Activated CD8-positive, alpha-beta memory T cell treated with anti-CD3 and anti-CD28 coated beads for 1 hour (primary cell): ENCODE measurements around the gene COG5.

ENCODE experiments used
- DNase-seq, 2 donors: peaks; one replicate each; pipeline ENCODE4 v3.0.0-alpha.2; 2020; ENCODE audit warnings: low read depth in 1 of 2; ENCODE audit errors: extremely low read depth in 1 of 2

The COG5 gene

GRCh38 chr7:107526672-107527071, 37.0 kb downstream of the COG5 start:
- DNase-seq, result no peak

DNA sequence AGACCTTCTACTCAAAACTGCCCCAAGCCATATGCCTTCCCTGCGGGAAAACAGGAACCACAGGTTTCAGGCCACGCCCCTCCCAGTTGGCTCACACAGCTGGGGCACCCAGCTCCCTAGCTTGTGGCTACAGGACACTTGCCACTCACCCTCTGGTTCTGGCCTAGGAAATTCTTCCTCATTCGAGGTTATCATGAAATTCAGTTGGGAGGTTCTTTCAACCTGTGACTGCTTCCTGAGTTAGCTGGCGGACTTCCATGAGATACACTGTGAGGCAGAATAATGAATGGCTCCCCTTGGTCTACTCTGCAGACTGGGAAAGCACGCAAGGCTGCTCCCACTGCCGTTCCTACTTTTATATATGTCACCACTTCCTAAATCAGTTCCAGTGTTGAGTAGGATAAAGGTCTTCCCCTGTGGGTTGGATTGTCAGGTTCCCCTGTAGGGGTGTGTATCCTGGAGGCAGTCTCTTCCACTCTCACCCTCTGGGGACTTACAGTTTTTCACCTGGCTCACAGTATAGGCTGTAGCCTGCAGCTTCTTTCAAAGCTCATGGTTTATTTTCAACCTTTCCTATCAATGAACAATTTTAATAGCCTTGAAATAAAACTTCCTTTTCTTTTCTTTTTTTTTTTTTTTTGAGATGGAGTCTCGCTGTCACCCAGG, 56.9 kb downstream of the COG5 start:
- no peak for DNase-seq

- no peak for DNase-seq
Measured at GRCh38 chr7:107505997-107506673, 57.6 kb downstream of the COG5 start.

DNA sequence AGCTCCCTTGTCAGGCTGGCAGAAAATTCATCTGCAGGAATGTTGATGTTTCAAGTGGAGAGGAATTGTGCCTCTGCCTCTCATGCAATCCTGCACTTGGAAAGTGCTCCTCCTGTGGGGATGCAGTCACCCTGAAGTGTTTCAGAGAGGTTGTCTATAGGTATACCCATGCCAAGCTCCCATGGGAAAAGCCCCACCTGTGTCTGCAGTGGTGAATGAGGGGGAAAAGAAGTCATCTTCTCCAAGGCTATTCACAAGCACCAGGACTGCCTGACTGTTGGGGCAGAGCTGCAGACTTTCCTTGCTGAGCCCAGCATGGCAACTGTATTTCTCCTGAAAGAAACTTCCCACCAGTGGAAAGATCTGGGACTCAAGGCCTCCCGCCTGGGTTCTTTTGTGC, 58.4 kb downstream of the COG5 start:
- DNase-seq, result no peak

DNA sequence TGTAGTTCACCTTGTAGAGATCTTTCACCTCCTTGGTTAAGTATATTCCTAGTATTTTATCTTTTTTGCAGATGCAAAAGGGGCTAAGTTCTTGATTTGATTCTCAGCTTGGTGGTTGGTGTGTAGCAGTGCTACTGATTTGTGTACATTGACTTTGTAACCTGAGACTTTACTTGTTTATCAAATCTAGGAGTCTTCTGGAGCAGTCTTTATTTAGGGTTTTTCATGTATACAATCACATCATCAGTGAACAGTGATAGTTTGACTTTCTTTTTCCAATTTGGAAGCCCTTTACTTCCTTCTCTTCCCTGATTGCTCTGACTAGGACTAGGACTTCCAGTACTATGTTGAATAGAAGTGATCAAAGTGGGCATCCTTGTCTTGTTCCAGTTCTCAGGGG, 60.0 kb downstream of the COG5 start:
- DNase-seq, result no peak

- no peak for DNase-seq
Measured at GRCh38 chr7:107502797-107503196, 60.9 kb downstream of the COG5 start.

DNA sequence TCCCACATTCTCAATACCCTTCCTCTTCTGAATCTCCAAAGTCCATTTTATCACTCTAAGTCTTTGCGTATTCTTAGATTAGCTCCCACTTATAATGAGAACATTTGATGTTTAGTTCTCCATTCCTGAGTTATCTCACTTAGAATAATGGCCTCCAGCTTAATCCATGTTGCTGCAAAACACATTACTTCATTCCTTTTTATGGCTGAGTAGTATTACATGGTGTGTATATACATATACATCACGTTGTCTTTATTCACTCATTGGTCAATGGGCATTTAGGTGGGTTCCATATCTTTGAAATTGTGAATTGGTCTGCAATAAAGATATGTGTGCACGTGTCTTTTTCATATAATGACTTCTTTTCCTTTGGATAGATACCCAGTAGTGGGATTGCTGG, 61.6 kb downstream of the COG5 start:
- no peak for DNase-seq

GRCh38 chr7:107501593-107501992, 62.1 kb downstream of the COG5 start:
- DNase-seq, result no peak

DNA sequence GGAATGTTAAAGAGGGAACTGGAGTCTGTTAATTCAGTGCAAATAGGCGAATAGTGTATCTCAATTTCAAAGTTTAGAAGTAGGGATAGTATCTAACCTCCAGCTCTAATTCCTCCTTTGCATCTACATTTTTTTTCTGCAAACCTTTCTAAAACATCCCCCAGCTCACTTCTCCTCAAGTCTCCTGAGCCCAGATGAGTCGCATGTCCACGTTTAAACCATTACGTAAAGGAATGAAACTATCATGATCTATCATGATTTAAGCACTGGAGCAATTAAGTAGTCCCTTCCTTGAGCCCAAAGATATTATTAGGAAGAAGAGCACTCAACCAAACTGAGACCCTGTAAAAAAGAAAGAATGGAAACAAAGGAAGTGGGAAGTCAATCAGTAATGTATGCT, 64.0 kb downstream of the COG5 start:
- no peak for DNase-seq

DNA sequence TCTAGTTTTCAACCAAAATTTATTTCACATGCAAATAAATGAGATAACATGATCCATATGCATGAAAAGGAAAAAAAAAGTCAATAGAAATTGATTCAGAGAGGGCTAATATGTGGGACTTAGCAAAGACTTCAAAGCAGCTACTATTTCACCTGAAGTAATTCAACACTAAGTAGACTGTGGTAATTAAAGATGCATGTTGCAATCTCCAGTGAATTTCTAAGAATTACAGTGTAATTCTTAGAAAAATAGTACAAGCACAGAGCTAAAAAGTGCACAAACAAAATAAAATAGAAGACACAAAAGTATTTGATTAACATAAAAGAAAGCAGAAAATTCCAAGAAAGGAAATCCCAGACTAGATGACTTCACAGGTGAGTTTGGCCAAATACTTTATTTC, 68.2 kb downstream of the COG5 start:
- DNase-seq, result no peak

DNA sequence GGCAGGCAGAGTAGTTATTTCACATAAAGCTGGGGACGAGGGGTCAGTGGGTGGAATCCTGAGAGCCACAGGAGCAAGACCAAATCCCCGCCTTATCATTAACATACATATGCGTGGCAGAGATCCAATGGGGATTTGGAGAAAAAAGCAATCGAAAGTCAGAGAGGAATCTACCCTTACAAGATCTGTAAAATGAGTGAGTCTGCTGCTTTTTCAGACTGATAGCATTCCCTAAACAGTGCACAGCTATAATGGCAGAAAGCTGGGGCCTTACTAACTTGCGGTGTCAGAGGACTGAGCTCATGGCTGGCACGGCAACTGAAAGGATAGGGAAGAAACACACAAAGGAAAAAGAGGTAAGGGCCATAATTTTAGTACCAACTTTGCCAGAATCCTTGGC, 68.8 kb downstream of the COG5 start:
- no peak for DNase-seq

GRCh38 chr7:107494315-107494751, 69.4 kb downstream of the COG5 start:
- DNase-seq, result no peak

- no peak for DNase-seq
Measured at GRCh38 chr7:107492875-107493274, 70.8 kb downstream of the COG5 start.

DNA sequence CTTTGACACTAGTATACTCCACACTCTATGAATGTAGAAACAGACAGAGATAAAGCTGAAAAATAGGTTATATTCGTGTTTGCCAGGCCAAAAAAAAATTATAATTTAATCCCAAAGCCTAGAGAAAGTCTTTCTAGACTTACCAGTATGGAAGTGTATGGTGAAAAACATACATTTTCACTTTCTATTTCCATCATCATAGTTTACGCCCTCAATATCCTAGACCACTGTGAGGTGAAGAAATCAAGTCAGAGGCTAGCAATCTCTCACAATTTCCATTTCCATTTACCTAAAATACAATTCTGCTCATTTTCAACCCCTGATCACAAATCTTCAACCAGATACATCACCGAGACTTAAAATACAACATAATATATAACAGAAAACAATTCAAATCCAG, 77.7 kb downstream of the COG5 start:
- no peak for DNase-seq

GRCh38 chr7:107482571-107482970, 81.1 kb downstream of the COG5 start:
- DNase-seq, result no peak

DNA sequence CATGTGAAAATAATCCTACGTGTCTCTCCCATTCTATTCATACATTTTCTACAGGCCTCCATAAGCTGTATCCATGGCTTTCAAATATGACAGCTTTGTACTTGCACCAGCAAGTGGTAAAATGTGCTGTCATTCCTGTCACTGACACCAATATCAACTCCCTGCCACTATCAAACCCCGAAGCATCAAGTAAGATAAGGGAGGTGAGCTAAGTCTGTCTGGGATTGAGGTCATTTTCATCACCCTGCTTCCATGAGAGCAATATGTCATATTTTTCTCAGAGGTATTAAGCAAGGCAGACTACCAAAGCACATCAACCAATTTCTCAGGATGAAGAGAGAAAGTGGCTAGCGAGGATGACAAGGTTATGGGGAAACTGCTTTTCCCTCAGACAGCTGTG, 82.8 kb downstream of the COG5 start:
- DNase-seq, result no peak

- DNase-seq, result no peak
Measured at GRCh38 chr7:107479303-107479702, 84.4 kb downstream of the COG5 start.

DNA sequence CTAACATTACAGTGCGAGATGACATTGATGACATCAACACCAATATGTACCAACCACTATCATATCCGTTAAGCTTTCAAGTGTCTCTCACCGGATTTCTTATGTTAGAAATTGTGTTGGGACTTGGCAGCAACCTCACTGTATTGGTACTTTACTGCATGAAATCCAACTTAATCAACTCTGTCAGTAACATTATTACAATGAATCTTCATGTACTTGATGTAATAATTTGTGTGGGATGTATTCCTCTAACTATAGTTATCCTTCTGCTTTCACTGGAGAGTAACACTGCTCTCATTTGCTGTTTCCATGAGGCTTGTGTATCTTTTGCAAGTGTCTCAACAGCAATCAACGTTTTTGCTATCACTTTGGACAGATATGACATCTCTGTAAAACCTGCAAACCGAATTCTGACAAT, 89.6 kb downstream of the COG5 start:
- DNase-seq, result no peak

DNA sequence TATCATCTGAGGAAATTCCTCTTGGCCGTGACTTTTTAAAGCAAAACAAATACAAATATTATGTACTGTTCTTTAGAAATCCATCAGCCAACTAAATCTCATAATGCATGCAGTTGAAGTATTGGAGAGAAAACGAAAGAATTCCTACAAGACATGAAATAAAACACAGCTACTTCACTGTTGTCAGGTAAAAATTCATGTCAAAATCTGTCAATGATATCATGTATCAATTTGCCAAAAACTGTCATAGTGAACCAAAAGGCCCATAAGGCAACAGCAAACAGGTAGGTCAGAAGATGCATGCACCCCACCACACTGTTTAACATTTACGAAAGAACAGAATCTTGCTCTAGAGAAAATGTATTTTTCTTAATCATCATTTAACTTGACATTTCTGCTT, 91.6 kb downstream of the COG5 start:
- no peak for DNase-seq

DNA sequence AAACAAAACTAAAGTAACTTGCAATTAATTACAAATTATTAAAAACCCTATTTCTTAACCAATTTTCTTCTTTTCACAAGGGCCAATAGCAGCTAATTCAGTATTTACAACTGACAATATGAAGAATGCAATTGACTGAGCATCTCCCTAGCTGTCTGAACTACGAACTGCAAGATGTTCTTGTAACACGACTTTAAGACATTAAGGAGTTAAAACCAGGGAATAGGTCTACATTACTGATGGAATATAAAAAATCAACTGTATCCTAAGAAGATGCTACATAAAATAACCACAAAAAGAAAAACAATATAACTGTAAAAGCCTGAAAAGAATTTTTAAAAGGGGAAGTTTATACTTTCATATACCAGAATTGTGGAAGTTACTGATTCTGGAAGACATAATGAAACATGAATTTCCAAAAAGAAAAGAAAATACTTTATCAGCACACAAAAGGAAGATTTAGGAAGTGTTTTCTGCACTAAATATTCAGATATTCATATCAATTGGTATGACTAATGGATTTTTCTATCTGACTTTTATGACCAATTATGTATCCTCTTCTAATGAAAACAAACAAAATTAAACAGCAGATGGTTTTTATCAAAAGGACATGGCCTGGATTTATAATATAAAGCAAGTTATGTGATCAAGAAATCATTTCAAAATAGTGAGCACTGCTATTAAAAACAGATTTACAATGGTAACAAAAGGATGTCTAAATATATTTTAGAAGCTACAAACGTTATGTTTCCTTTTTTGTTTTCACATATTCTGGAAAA, 92.2 kb downstream of the COG5 start:
- no peak for DNase-seq

DNA sequence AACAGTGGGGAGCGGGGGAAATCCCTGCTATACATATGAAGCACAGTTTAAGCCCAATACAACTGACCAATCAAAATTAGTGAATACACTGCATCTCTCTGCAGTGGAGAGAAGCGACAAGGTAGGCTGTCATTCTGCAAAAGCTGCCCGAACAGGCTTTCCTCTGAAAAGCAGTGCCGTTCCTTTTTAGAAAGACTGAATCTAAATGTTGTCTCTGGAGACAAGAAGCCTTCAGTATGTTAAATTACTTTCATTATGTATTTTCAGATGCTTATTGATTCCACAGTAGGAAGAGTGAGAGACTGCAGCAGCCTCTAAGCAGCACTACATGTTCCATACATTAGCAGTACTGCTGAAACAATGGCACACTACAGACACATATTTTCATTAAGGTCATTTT, 93.8 kb downstream of the COG5 start, which contains the start of gene GPR22:
TSS of gene GPR22 (plus strand) at position 129 of the 400 bp plus-strand sequence. CDS start 4,004 bp downstream, outside the sequence.
- no peak for DNase-seq

DNA sequence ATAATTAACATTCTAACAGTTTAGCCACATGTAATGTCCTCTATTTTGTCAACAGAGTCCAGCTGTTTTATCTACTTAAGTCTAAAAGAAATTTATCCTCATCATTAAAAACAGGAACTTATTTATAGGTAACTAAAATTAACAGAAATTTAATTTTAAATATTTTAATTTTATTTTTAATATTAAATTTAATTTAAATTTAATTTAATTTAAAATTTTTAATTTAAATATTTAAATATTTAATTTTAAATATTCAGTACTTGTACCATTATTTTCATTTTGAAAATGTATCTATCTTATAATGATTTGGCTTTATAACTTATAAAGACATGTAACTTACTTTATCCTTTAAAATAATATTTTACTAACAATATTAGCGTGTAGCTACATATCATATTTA, 94.9 kb downstream of the COG5 start:
- DNase-seq, result no peak
